22Rv1 (cell line): ENCODE results near the gene LHFPL6.

Experiments
- CTCF ChIP-seq: fragments of 450-650 bp; IDR thresholded peaks from 2 replicates; pipeline ENCODE4 v1.5.1; 2017; ENCODE audit warnings: mild to moderate bottlenecking
- ZFX ChIP-seq: fragments of 450-650 bp; IDR thresholded peaks from 2 replicates; pipeline ENCODE4 v1.6.1; 2017; ENCODE audit warnings: antibody characterized with exemption, borderline replicate concordance

DNA sequence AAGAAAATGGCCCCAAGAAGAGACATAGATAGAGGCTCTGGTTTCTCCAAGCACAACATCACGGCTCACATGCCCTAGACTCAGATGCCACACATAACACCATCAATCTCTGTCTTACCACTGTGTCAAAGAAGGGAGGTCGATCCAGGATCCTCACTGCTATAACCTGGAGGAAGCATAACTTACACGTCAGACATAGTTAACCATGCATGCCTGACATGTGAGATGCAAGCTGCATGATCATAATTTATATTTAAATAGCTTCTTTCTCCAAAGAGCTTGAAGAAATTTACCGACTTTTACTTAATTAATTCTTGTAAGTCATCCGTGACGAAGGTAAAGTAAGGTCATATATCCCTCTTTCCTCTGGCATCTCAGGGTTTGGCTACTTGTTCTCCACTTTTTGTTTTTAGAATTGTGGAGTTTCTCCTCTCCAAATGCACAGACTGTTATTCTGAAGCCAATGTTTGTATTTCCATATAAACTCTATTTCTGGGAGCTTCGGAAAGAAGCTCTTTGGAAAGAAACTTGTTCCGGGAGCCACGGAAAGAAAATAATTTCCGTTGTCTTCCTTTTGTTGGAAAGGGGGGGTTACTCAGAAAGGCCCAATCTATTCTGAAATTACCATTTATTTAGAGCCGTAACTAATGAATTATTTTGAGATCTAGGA lies 205.6 kb downstream of the LHFPL6 start:
- TF ChIP-seq CTCF (no peak), ZFX (no peak)
